Hepatocyte (in vitro differentiated cells): Measurements from ENCODE around the gene RASSF8. TPM values are rescaled to one million over a fixed set of nuclear protein-coding genes. Genes with fewer than 3 reads are reported as not detected.

Source experiments
- DNase-seq: peaks from one replicate; pipeline ENCODE4 v3.0.0-alpha.2; 2016; ENCODE audit warnings: low spot score
- H2AFZ ChIP-seq: fragments of 200-600 bp; sonication (generic); 2 replicates; pipeline ENCODE4 v1.6.0; 2016; ENCODE audit warnings: antibody characterized with exemption, mild to moderate bottlenecking
- H3K27ac ChIP-seq: fragments of 200-600 bp; sonication (generic); 2 replicates; pipeline ENCODE4 v1.5.1; 2016; ENCODE audit warnings: mild to moderate bottlenecking
- H3K27me3 ChIP-seq: fragments of 200-600 bp; sonication (generic); 2 replicates; pipeline ENCODE4 v1.6.1; 2016
- H3K36me3 ChIP-seq: fragments of 200-600 bp; sonication (generic); replicated peaks from 2 replicates; pipeline ENCODE4 v1.5.1; 2016; ENCODE audit warnings: low read depth; ENCODE audit not compliant: insufficient read depth
- H3K4me1 ChIP-seq: fragments of 200-600 bp; sonication (generic); 2 replicates; pipeline ENCODE4 v1.5.1; 2016; ENCODE audit warnings: mild to moderate bottlenecking, moderate library complexity; ENCODE audit not compliant: insufficient read depth
- H3K4me2 ChIP-seq: fragments of 200-600 bp; sonication (generic); 2 replicates; pipeline ENCODE4 v1.6.0; 2016
- H3K4me3 ChIP-seq: fragments of 200-600 bp; sonication (generic); 2 replicates; pipeline ENCODE4 v1.5.1; 2016; ENCODE audit warnings: mild to moderate bottlenecking
- H3K79me2 ChIP-seq: fragments of 200-600 bp; sonication (generic); 2 replicates; pipeline ENCODE4 v1.6.0; 2017; ENCODE audit warnings: mild to moderate bottlenecking
- H3K9me2 ChIP-seq: fragments of 200-600 bp; sonication (generic); replicated peaks from 2 replicates; pipeline ENCODE4 v1.6.0; 2017; ENCODE audit warnings: mild to moderate bottlenecking; ENCODE audit not compliant: insufficient read depth
- H3K9me3 ChIP-seq: fragments of 200-600 bp; sonication (generic); 2 replicates; pipeline ENCODE4 v1.5.1; 2016; ENCODE audit warnings: low read depth, mild to moderate bottlenecking
- H4K20me1 ChIP-seq: fragments of 200-600 bp; sonication (generic); 2 replicates; pipeline ENCODE4 v1.6.0; 2016; ENCODE audit warnings: mild to moderate bottlenecking; ENCODE audit not compliant: insufficient read depth, poor library complexity, severe bottlenecking
- EZH2 ChIP-seq: fragments of 200-600 bp; sonication (generic); IDR thresholded peaks from 2 replicates; pipeline ENCODE4 v1.6.1; 2016; ENCODE audit warnings: antibody characterized with exemption, mild to moderate bottlenecking, borderline replicate concordance
- EZH2phosphoT487 ChIP-seq: fragments of 200-600 bp; sonication (generic); IDR thresholded peaks from one replicate; pipeline ENCODE4 v1.6.1; 2018; ENCODE audit warnings: antibody characterized with exemption, mild to moderate bottlenecking, low read depth, moderate library complexity; ENCODE audit not compliant: unreplicated experiment, severe bottlenecking
- WGBS: methylation state at CpG from one replicate; pipeline ENCODE4 v1.1.6; 2016; ENCODE audit warnings: low lambda C conversion rate; ENCODE audit errors: missing lambda C conversion rate; 5-methylcytosine and 5-hydroxymethylcytosine counted together
- polyA plus RNA-seq: library from polyadenylated mRNA; unstranded; fragments of >200 nt; fragmentation: Nextera tagmentation; extraction: Ambion mirVana; gene quantifications from 2 replicates; pipeline ENCODE4 v1.2.1, GENCODE V29; 2016
- total RNA-seq: library from RNA; depleted of rRNA; stranded (reverse); fragments of >200 nt; gene quantifications from 2 replicates; pipeline ENCODE4 v1.2.3, GENCODE V29; 2014
- TF ChIP-seq, protein P1 (sequence below): fragments of 200-600 bp; sonication (generic); IDR thresholded peaks from 2 replicates; pipeline ENCODE4 v1.5.1; 2016; ENCODE audit warnings: antibody characterized with exemption, mild to moderate bottlenecking; ENCODE audit not compliant: poor library complexity

The RASSF8 gene
- total and polyA plus RNA-seq, 2 experiments from 2014 or later: 24.6 to 46.2 TPM

- TF ChIP-seq EZH2: no peak
- TF ChIP-seq, protein P1, sequence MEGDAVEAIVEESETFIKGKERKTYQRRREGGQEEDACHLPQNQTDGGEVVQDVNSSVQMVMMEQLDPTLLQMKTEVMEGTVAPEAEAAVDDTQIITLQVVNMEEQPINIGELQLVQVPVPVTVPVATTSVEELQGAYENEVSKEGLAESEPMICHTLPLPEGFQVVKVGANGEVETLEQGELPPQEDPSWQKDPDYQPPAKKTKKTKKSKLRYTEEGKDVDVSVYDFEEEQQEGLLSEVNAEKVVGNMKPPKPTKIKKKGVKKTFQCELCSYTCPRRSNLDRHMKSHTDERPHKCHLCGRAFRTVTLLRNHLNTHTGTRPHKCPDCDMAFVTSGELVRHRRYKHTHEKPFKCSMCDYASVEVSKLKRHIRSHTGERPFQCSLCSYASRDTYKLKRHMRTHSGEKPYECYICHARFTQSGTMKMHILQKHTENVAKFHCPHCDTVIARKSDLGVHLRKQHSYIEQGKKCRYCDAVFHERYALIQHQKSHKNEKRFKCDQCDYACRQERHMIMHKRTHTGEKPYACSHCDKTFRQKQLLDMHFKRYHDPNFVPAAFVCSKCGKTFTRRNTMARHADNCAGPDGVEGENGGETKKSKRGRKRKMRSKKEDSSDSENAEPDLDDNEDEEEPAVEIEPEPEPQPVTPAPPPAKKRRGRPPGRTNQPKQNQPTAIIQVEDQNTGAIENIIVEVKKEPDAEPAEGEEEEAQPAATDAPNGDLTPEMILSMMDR: no peak
- no peak for TF ChIP-seq EZH2phosphoT487
- Histone ChIP-seq H4K20me1 (peaks cover 7% of the 10 kb centered on the region), H2AFZ (no peak overlapping the region), H3K79me2 (peaks cover 82% of the 10 kb centered on the region), H3K4me1 (no peaks in the 10 kb centered on the region), H3K27ac (no peak overlapping the region), H3K36me3 (no peaks in the 10 kb centered on the region), H3K9me2 (no peaks in the 10 kb centered on the region), H3K4me3 (no peak overlapping the region), H3K27me3 (no peaks in the 10 kb centered on the region), H3K9me3 (peaks cover 6% of the 10 kb centered on the region), H3K4me2 (no peak overlapping the region)
- 93% methylated on average over 1 of the region's 1 CpG for WGBS
- DNase-seq: no peak
Observed at GRCh38 chr12:26003065-26003464, 44.6 kb downstream of the RASSF8 start.

GRCh38 chr12:26007566-26007965, 49.1 kb downstream of the RASSF8 start:
- no peaks in the 10 kb centered on the region for H3K36me3 ChIP-seq
- H4K20me1 ChIP-seq: peaks cover 7% of the 10 kb centered on the region
- no peak overlapping the region for H3K4me2 ChIP-seq
- DNase-seq: no peak
- TF ChIP-seq, protein P1: no peak
- no peak for TF ChIP-seq EZH2phosphoT487
- no peak for TF ChIP-seq EZH2
- H3K4me1 ChIP-seq: no peaks in the 10 kb centered on the region
- peaks cover 82% of the 10 kb centered on the region for H3K79me2 ChIP-seq
- no peak overlapping the region for H3K27ac ChIP-seq
- H3K9me2 ChIP-seq: no peaks in the 10 kb centered on the region
- no peaks in the 10 kb centered on the region for H3K27me3 ChIP-seq
- peaks cover 6% of the 10 kb centered on the region for H3K9me3 ChIP-seq
- no peak overlapping the region for H3K4me3 ChIP-seq
- WGBS: 78% methylated on average over 1 of the region's 1 CpG
- H2AFZ ChIP-seq: no peak overlapping the region

DNA sequence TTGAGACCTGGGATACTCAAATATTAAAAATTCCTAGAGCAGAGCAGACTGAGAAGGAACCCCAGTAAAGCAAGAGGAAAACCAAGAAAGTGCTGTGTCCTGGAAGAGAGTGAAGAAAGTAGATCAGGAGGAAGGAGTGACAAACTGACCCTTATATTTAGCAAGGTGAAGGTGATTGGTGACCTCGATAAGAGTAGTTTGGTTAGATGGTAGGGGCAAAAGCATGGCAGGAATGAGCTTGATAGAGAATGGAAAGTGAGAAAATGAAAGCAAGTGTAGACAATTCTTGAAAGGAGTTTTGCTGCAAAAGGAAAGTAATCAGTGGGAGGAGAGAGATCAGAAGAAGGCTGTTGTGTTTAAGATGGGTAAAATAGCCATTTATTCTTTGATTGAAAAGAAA, 51.1 kb downstream of the RASSF8 start:
- H3K4me2 ChIP-seq: no peak overlapping the region
- H3K79me2 ChIP-seq: peaks cover 78% of the 10 kb centered on the region
- H3K27ac ChIP-seq: no peak overlapping the region
- H3K4me1 ChIP-seq: no peaks in the 10 kb centered on the region
- no peak for DNase-seq
- H3K9me2 ChIP-seq: no peaks in the 10 kb centered on the region
- peaks cover 7% of the 10 kb centered on the region for H4K20me1 ChIP-seq
- H2AFZ ChIP-seq: no peak overlapping the region
- H3K4me3 ChIP-seq: no peak overlapping the region
- H3K27me3 ChIP-seq: no peaks in the 10 kb centered on the region
- TF ChIP-seq EZH2phosphoT487 (no peak), EZH2 (no peak)
- TF ChIP-seq, protein P1: no peak
- no peaks in the 10 kb centered on the region for H3K9me3 ChIP-seq
- H3K36me3 ChIP-seq: no peaks in the 10 kb centered on the region
- whole genome bisulfite sequencing: 97% methylated on average over 1 of the region's 1 CpG
